Measurements from ENCODE around the gene KCP. TPM values are rescaled to one million over a fixed set of nuclear protein-coding genes. Genes with fewer than 3 reads are reported as not detected.

KCP gene
- polyA plus RNA-seq, 1 of the 3 experiments (the other 2 are of a cell fraction), result not detected

GRCh38 chr7:128860158-128861073 lies 50.1 kb downstream of the KCP start (continued):
- TF ChIP-seq USF1 (IDR thresholded peaks at IDR 0.05; ENCODE audit: borderline replicate concordance, low read depth), result no peak

- POLR2A ChIA-PET, result no interaction called here
- WGBS (ENCODE audit: low lambda C conversion rate), result 79% methylated on average over 12 of the region's 12 CpGs
- H3K9me3 ChIP-seq, result no peaks in the 10 kb centered on the region
- no peak overlapping the region for H2AFZ ChIP-seq (ENCODE audit: low read depth)
- H3K36me3 ChIP-seq (replicated peaks in 1 of 2; ENCODE audit: control insufficient read depth in 1 of 2, insufficient read depth in 2 of 2, low read length in 1 of 2), result peaks cover 22 to 31% of the 10 kb centered on the region in 2 experiments
- peaks cover 10% of the 10 kb centered on the region for H4K20me1 ChIP-seq (ENCODE audit: insufficient read depth)
- H3K4me3 ChIP-seq (ENCODE audit: low read depth in 2 of 2, low read length in 1 of 2), result no peak overlapping the region
- no peak for DNase-seq
- CTCF ChIA-PET, result interaction anchor here (2.2 to 2.4 kb wide), 2 partner anchors 20 to 24 kb away, joined by 11 read pairs; no protein-coding TSS in a partner anchor
- H3K4me1 ChIP-seq (ENCODE audit: control insufficient read depth in 1 of 2, insufficient read depth in 2 of 2, low read depth in 1 of 2, low read length in 1 of 2), result peaks cover 0 to 18% of the 10 kb centered on the region in 2 experiments; a peak in 1 of 4 replicates
- peaks cover 18% of the 10 kb centered on the region for H3K79me2 ChIP-seq (ENCODE audit: insufficient read depth)
- H3K27ac ChIP-seq (ENCODE audit: low read depth in 2 of 2, low read length in 1 of 2), result no peak overlapping the region
- peaks cover 50% of the 10 kb centered on the region for H3F3A ChIP-seq (replicated peaks; ENCODE audit: insufficient read depth)
- H3K4me2 ChIP-seq, result no peak overlapping the region
- H3K9ac ChIP-seq, result no peak overlapping the region
- no peaks in the 10 kb centered on the region for H3K27me3 ChIP-seq (ENCODE audit: insufficient read depth)
- TF ChIP-seq MEF2A (IDR thresholded peaks at IDR 0.05; ENCODE audit: borderline replicate concordance, low read depth), result no peak
- TF ChIP-seq POLR2AphosphoS5 (IDR thresholded peaks at IDR 0.05; ENCODE audit: low read depth, low read length), result 0 out of 2 replicates have a peak, but pooled peaks have one; percentile 12
- no peaks in the 10 kb centered on the region for H3K9me2 ChIP-seq
Measured at GRCh38 chr7:128859232-128860157, 51.0 kb downstream of the KCP start.

GRCh38 chr7:128858380-128859231 lies 51.9 kb downstream of the KCP start:
- Histone ChIP-seq H3K36me3 (replicated peaks in 1 of 2; ENCODE audit: control insufficient read depth in 1 of 2, insufficient read depth in 2 of 2, low read length in 1 of 2) (peaks cover 26 to 40% of the 10 kb centered on the region in 2 experiments), H2AFZ (ENCODE audit: low read depth) (no peak overlapping the region), H3K4me1 (ENCODE audit: control insufficient read depth in 1 of 2, insufficient read depth in 2 of 2, low read depth in 1 of 2, low read length in 1 of 2) (peaks cover 0 to 17% of the 10 kb centered on the region in 2 experiments; a peak in 1 of 4 replicates), H3K9me2 (no peaks in the 10 kb centered on the region), H3K9me3 (no peaks in the 10 kb centered on the region), H4K20me1 (ENCODE audit: insufficient read depth) (peaks cover 4% of the 10 kb centered on the region), H3K4me2 (no peak overlapping the region), H3K27me3 (ENCODE audit: insufficient read depth) (no peaks in the 10 kb centered on the region), H3K27ac (ENCODE audit: low read depth in 2 of 2, low read length in 1 of 2) (no peak overlapping the region), H3K4me3 (ENCODE audit: low read depth in 2 of 2, low read length in 1 of 2) (no peak overlapping the region), H3K9ac (no peak overlapping the region), H3F3A (replicated peaks; ENCODE audit: insufficient read depth) (peaks cover 50% of the 10 kb centered on the region), H3K79me2 (ENCODE audit: insufficient read depth) (peaks cover 9% of the 10 kb centered on the region)
- ChIA-PET CTCF (interaction anchor here (2.2 to 2.4 kb wide), 2 partner anchors 21 to 25 kb away, joined by 11 read pairs; no protein-coding TSS in a partner anchor), POLR2A (no interaction called here)
- DNase-seq, result no peak
- 93% methylated on average over 17 of the region's 18 CpGs for WGBS (ENCODE audit: low lambda C conversion rate)
- no peak for TF ChIP-seq RXRA (IDR thresholded peaks at IDR 0.05; ENCODE audit: borderline replicate concordance, low read depth)
- no peak for TF ChIP-seq RCOR1 (IDR thresholded peaks at IDR 0.05; ENCODE audit: low read length)
- TF ChIP-seq RAD21 (IDR thresholded peaks at IDR 0.05; ENCODE audit: low read length), result no peak
- TF ChIP-seq USF2 (IDR thresholded peaks at IDR 0.05; ENCODE audit: borderline replicate concordance, low read depth, low read length), result no peak
- no peak for TF ChIP-seq MXI1 (IDR thresholded peaks at IDR 0.05; ENCODE audit: low read depth, low read length)
- no peak for TF ChIP-seq JUND (IDR thresholded peaks at IDR 0.05)
- TF ChIP-seq EZH2phosphoT487 (IDR thresholded peaks at IDR 0.05; ENCODE audit: borderline replicate concordance, low read depth), result no peak
- no peak for TF ChIP-seq MAX (IDR thresholded peaks at IDR 0.05; ENCODE audit: low read depth)
- TF ChIP-seq POLR2AphosphoS5 (IDR thresholded peaks at IDR 0.05; ENCODE audit: low read depth, low read length), result no peak
- TF ChIP-seq FOXM1 (IDR thresholded peaks at IDR 0.05; ENCODE audit: low read depth), result no peak

All from SK-N-SH (cell line).